ENCODE results near the gene WDR70. TPM values are rescaled to one million over a fixed set of nuclear protein-coding genes. Genes with fewer than 3 reads are reported as not detected.

Gene WDR70
- total RNA-seq: 31.1 TPM

GRCh38 chr5:37379100-37379628 is at the start of gene WDR70:
Gene WDR70 (plus strand): TSS chr5:37379318. CDS start chr5:37379368, 50 bp downstream.

GRCh38 chr5:37370864-37371726 is 8.0 kb upstream of the WDR70 start, which contains the start of gene NUP155:
Gene NUP155 (minus strand): TSS chr5:37371106. CDS start chr5:37370977, 129 bp downstream.

Small RNAs within 50 kb of the gene (small RNA-seq; reads per million reads assigned to genes)
- gene RNU6-1190P: not detected
- not detected for gene RNU6-484P

Other genes starting within 250 kb of the WDR70 start
- gene CPLANE1, start 129.9 kb upstream of the WDR70 start, total RNA-seq: 77.7 TPM
- gene NUP155, start 8.2 kb upstream of the WDR70 start, total RNA-seq: 53.5 TPM